EL (cell line): ENCODE results near the gene GMEB1.

ENCODE experiments used
- DNase-seq: peaks from one replicate; pipeline ENCODE4 v3.0.0-alpha.2; 2016

Gene GMEB1

DNA sequence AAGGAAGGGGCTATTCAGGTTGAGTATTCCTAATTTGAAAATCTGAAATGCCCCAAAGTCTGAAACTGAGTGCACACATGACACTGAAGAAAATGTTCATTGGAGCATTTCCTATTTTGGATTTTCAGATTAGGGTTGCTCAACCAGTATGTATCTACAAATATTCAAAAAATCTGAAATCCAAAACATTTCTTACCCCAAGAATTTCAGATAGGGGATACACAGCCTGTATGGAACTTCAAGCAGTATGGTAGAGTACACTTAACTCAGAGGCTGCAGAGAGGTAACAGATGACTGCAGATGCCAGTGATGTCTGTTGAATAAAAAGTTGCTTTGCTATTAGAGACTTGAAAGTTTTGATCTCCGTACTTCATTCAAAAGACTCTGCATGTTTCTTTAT lies 87.1 kb downstream of the GMEB1 start:
- no peak for DNase-seq

DNA sequence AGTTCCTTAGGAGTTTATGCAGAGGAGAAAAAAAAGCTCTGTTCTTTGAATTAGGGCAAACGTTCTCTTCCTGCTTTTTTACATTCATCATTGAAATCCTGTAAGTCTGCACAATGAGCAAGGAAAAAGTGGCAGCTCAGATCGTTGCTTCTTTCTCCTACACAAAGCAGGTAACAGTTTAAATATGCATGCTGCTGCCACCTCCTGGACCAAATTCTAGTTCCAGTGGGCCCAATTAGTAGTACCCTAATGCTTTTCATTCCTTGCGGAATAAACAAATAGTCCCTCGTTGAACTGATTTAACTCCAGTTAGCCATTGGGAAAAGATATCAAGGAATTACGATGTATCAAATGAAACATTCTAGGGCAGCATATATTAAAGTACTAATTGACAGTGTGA lies 88.3 kb downstream of the GMEB1 start:
- DNase-seq = no peak

DNA sequence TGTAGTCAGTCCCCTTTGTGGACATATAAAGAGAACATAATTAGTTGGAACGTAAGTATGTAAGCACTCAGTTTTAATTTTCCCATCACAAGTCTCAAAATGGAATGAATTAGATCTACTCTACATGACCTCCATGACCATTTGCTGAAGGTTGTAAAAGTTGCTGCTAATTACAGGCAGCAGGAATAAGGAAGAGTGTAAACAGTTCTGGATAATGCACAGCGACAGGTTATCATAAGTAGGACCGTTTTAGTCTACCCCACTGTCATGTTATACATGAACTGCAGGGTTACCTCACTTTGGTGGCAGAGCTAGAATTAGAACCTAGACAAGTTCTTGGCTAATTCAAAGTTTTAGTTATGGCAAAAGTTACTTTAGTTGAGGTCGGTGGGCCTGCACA lies 89.8 kb downstream of the GMEB1 start:
- no peak for DNase-seq

DNA sequence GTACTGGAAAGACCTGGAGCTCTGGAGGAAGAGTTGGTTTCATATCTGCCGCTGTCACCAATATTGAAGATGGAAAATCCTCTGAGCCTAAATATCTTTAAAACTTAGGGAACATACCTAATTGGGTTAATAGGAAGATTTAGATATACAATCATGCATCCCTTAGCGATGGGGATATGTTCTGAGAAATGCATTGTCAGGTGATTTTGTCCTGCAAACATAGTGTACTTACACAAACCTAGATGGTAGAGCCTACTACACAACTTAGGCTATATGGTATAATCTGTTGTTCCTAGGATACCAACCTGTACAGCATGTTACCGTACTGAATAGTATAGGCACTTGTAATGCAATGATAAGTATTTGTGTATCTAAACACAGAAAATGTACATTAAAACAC lies 90.7 kb downstream of the GMEB1 start:
- DNase-seq = no peak

DNA sequence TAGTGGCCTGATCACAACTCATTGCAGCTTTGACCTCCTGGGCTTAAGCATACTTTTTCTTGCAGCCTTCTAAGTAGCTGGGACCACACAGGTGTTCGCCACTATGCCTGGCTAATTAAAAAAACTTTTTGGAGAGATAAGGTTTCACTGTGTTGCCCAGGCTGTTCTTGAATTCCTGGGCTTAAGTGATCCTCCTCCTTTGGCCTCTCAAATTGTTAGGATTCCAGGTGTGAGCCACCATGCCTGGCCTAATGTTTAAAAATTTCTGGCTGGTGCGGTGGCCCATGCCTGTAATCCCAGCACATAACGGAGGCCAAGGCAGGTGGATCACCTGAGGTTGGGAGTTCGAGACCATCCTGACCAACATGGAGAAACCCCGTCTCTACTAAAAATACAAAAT lies 92.6 kb downstream of the GMEB1 start:
- DNase-seq = no peak

DNA sequence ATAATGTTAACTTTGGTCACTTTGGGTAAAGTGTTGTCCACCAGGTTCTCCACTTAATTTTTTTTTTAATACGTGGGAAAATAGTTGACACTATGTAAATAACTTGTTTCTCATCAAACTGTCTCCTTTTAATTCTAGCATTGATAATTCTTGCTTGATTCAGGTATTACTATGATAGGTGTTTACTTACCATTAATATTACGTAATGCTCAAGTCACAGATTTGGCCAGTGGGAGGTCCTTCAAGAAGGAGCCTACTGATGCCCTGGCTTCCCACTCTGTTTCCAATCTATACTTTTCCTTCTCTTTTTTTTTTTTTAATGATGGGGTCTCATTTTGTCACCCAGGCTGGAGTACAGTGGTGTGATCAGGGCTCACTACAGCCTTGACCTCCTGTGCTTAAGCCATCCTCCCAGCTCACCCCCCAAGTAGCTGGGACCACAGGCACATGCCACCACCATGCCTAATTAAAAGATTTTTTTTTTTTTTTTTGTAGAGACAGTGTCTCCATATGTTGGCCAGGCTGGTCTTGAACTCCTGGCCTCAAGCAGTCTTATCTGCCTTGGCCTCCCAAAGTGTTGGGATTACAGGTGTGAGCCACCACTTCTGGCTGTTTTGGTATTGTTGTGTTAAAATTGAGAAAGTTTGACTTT lies 98.1 kb downstream of the GMEB1 start:
- no peak for DNase-seq
